KOPT-K1 (cell line): ENCODE data around the gene KRTAP10-4.
"Not testable (repeated sequence)": the region's sequence is repeated elsewhere in the genome, so short reads cannot be mapped to it uniquely, and the experiment has no call there.

Experiments used
- H3K27ac ChIP-seq: fragments of 200-600 bp; sonication (generic); 2 replicates; pipeline ENCODE4 v1.5.1; 2016; ENCODE audit warnings: antibody characterized with exemption, mild to moderate bottlenecking, low read depth, low read length; ENCODE audit not compliant: poor library complexity, severe bottlenecking
- H3K36me3 ChIP-seq: fragments of 200-600 bp; sonication (generic); 2 replicates; pipeline ENCODE4 v1.5.1; 2017; ENCODE audit warnings: antibody characterized with exemption, mild to moderate bottlenecking, low read length, moderate library complexity; ENCODE audit not compliant: insufficient read depth
- H3K9me3 ChIP-seq: fragments of 200-600 bp; sonication (generic); 2 replicates; pipeline ENCODE4 v1.5.1; 2017; ENCODE audit warnings: antibody characterized with exemption, low read length, mild to moderate bottlenecking; ENCODE audit not compliant: insufficient read depth, poor library complexity, severe bottlenecking

Gene KRTAP10-4

GRCh38 chr21:44578371-44579055 is 5.0 kb downstream of the KRTAP10-4 start:
- Histone ChIP-seq H3K27ac (no peak overlapping the region), H3K36me3 (no peaks in the 10 kb centered on the region), H3K9me3 (peaks cover 28% of the 10 kb centered on the region)

- Histone ChIP-seq H3K27ac (no peak overlapping the region), H3K36me3 (no peaks in the 10 kb centered on the region), H3K9me3 (peaks cover 28% of the 10 kb centered on the region)
Observed at GRCh38 chr21:44579056-44579832, 5.7 kb downstream of the KRTAP10-4 start.

- H3K27ac ChIP-seq = no peak overlapping the region
- no peaks in the 10 kb centered on the region for H3K36me3 ChIP-seq
- H3K9me3 ChIP-seq = peaks cover 28% of the 10 kb centered on the region
Observed at GRCh38 chr21:44579833-44580144, 6.3 kb downstream of the KRTAP10-4 start.

- peaks cover 28% of the 10 kb centered on the region for H3K9me3 ChIP-seq
- not testable (repeated sequence) for H3K27ac ChIP-seq, H3K36me3 ChIP-seq
Observed at GRCh38 chr21:44580231-44580821, 6.8 kb downstream of the KRTAP10-4 start, which contains the start of gene KRTAP10-5. TSS of gene KRTAP10-5 (minus strand) at chr21:44580604. CDS start at chr21:44580578, 26 bp downstream.

GRCh38 chr21:44581158-44581557 is 7.6 kb downstream of the KRTAP10-4 start:
- Histone ChIP-seq H3K9me3 (peaks cover 28% of the 10 kb centered on the region), H3K27ac (no peak overlapping the region), H3K36me3 (no peaks in the 10 kb centered on the region)

- Histone ChIP-seq H3K36me3 (no peaks in the 10 kb centered on the region), H3K9me3 (peaks cover 22% of the 10 kb centered on the region), H3K27ac (no peak overlapping the region)
Observed at GRCh38 chr21:44582055-44582454, 8.5 kb downstream of the KRTAP10-4 start.

GRCh38 chr21:44583089-44583799 is 9.7 kb downstream of the KRTAP10-4 start:
- Histone ChIP-seq H3K9me3 (peaks cover 17% of the 10 kb centered on the region), H3K36me3 (no peaks in the 10 kb centered on the region), H3K27ac (no peak overlapping the region)

GRCh38 chr21:44583800-44584147 is 10.2 kb downstream of the KRTAP10-4 start:
- no peaks in the 10 kb centered on the region for H3K36me3 ChIP-seq
- H3K9me3 ChIP-seq = peaks cover 17% of the 10 kb centered on the region
- no peak overlapping the region for H3K27ac ChIP-seq

GRCh38 chr21:44585892-44586291 is 12.4 kb downstream of the KRTAP10-4 start:
- no peak overlapping the region for H3K27ac ChIP-seq
- no peaks in the 10 kb centered on the region for H3K36me3 ChIP-seq
- peaks cover 16% of the 10 kb centered on the region for H3K9me3 ChIP-seq

- Histone ChIP-seq H3K27ac (no peak overlapping the region), H3K36me3 (no peaks in the 10 kb centered on the region), H3K9me3 (no peaks in the 10 kb centered on the region)
Observed at GRCh38 chr21:44589094-44589493, 15.6 kb downstream of the KRTAP10-4 start.

- no peaks in the 10 kb centered on the region for H3K36me3 ChIP-seq
- H3K27ac ChIP-seq = no peak overlapping the region
- no peaks in the 10 kb centered on the region for H3K9me3 ChIP-seq
Observed at GRCh38 chr21:44589586-44590305, 16.2 kb downstream of the KRTAP10-4 start.

GRCh38 chr21:44590311-44590721 is 16.8 kb downstream of the KRTAP10-4 start:
- H3K27ac ChIP-seq = no peak overlapping the region
- H3K9me3 ChIP-seq = no peaks in the 10 kb centered on the region
- H3K36me3 ChIP-seq = no peaks in the 10 kb centered on the region

- not testable (repeated sequence) for H3K27ac ChIP-seq, H3K36me3 ChIP-seq, H3K9me3 ChIP-seq
Observed at GRCh38 chr21:44590897-44591800, 17.6 kb downstream of the KRTAP10-4 start.

GRCh38 chr21:44591801-44592130 is 18.2 kb downstream of the KRTAP10-4 start:
- H3K27ac ChIP-seq, H3K9me3 ChIP-seq, H3K36me3 ChIP-seq: not testable (repeated sequence)
